Fibroblast of skin of abdomen (primary cell): ENCODE data around the gene SYT9. TPM values are rescaled to one million over a fixed set of nuclear protein-coding genes. Genes with fewer than 3 reads are reported as not detected.

Source experiments
- DNase-seq: peaks from one replicate; pipeline ENCODE4 v3.0.0-alpha.2; 2013
- polyA plus RNA-seq, 2 experiments: library from polyadenylated mRNA; unstranded; fragments of 120-200 nt; gene quantifications; one replicate each; pipeline ENCODE4 v1.2.1, GENCODE V29; 2013; ENCODE audit not compliant: insufficient read length in 2 of 2

Gene SYT9
- polyA plus RNA-seq (2013, experiment 1 of 2; ENCODE audit: insufficient read length), result not detected
- polyA plus RNA-seq (2013, experiment 2 of 2; ENCODE audit: insufficient read length), result not detected

DNA sequence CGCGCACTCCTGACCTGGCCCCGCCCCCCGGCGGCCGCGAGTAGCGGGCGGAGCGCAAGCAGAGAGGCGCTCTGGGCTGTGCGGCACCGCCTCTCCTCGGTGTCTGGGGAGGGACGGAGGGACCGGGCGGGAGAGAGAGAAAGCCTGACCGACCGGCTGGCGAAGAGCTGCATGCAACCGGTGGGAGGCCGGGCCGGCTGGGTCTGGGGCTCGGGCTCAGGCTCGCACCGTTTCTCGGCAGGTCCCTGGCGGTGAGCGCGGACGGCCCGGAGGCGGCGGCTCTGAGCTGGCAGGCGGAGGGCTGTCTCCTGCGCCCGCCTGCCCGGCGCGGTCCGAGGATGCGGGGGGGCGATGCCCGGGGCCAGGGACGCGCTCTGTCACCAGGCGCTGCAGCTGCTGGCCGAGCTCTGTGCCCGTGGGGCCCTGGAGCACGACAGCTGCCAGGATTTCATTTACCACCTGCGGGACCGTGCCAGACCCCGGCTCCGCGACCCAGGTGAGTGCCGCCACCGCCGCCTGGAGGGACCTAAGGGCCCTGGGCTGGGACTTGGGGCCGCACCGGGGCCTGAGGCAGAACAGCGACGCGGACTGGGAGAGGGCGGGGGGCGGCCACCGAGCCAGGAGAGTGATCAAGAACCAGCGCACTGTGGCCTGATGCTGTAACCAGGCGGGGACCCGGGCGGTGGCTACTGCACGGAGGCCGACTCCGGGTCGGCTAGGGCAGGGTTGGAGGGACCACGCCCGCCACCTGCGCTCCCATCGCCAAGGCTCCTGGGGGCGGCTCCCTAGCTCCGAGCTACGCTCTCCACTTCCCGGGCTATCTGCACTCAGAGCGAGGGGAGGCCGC is at the start of gene SYT9:
TSS of gene SYT9 (plus strand) at position 69 of the 847 bp plus-strand sequence. CDS start at position 352, 283 bp downstream.
- DNase-seq, result peak; percentile 18

- DNase-seq, result no peak
Measured at GRCh38 chr11:7202412-7202811, 49.3 kb upstream of the SYT9 start.

- peak; percentile 84 for DNase-seq
Measured at GRCh38 chr11:7204778-7205177, 46.9 kb upstream of the SYT9 start.

GRCh38 chr11:7208391-7208790 is 43.3 kb upstream of the SYT9 start:
- no peak for DNase-seq

DNA sequence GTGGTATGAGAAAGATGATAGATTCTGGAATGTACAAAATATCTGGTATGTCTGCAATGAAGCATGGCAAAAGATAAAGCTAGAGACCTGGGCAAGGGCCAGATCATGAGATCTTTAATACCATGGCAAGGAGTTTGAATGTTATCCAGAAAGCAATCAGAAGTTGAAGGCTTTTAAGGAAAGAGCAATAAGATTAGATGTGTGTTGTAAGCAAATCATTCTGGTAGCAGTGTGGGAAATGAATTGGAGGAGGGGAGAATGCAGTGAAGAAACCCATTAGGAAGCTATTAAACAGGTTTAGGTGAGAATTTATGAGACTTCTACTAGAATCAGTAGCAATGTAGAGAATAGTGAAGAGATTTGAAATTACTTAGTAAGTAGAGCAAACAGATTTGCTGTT is 32.2 kb upstream of the SYT9 start:
- no peak for DNase-seq

DNA sequence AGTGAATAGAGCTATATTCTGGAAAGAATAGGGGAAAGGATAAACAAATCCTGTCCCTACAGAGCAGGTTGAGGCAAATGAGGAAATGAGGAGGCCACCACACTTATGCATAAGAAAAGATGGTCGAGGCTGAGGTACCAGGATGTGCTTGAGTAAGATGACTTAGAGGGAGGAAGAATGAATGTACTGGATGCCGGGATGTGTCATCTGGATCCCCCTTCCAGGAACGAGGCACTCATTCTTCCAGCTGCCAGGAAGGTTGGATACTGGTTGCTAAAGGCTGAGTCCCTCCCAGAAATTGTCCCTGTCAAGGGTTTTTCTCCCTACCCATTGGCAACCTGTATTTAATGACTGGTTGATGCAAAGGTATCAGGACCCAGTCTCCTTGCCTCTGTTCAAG is 31.1 kb upstream of the SYT9 start:
- DNase-seq, result no peak

DNA sequence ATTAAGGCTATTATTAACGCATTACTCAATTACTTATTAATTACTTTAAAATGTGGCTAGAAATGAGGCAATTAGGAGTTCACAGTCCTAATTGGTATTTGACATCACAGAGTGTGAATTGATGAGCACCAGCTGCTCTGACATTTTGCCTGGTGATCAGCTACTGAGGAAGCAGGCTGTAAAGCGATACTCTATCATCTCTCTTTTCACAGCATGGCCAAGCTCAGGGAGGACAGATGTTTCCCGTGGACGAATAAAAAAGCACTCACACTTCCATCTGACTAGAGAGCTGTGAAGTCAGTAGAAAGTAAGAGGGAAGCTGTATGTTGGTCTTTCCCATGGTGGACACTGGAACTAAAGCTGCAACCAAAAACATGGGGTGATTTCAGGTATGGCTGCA is 29.1 kb upstream of the SYT9 start:
- DNase-seq, result no peak

- DNase-seq, result no peak
Measured at GRCh38 chr11:7239877-7240276, 11.8 kb upstream of the SYT9 start.

DNA sequence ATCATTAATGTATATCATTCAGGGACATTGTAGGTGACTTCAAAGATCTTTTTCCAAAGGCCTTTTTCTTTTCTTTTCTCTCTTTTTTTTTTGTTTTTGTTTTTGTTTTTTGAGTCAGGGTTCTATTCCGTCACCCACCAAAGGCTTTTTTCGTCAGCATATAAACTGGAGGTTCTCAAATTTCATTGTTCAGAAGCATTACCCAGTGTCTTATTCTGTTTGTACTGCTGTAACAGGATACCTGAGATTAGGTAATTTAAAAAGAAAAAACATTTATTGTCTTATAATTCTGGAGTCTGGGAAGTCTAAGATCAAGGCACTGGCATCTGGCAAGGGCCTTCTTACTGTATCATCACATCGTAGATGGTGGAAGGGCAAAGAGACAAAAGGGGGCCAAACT is 6.4 kb upstream of the SYT9 start:
- DNase-seq, result no peak

GRCh38 chr11:7246179-7246578 is 5.5 kb upstream of the SYT9 start:
- no peak for DNase-seq

DNA sequence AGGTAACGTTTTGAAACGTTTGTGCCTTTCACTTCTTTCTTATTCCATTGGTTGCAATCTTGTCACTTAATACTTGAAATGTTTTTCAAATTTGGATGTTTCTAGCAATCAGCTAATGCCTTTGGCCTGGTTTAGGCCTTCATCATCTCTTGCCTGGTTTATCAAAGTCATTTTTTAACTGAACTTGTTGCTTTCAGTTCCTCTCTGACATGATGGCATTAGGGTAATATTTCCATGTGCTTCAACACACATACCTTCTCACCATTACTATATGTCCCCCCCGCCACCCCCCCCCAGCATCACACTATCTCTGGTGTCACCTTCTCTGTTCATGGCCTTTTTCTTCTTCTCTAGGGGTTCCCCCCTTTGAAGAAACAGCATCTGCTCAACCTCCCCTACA is 1.5 kb upstream of the SYT9 start:
- no peak for DNase-seq

DNA sequence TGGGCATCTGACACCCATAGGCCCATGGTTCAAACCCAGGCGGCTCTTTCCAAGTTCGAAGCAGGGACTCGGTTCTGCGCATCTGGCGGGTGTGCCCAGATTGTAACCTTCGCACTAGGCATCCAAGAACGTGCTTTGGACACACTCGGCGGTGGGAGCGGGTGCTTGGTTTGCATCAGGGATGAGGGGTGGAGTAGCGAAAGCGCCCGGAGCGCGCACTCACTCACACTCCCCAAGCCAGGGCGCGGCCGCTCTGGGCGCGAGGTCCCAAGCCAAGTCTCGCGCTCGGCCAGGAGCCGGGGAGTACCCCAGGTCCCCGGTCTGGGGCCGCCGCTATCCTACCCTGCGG is 243 bp upstream of the SYT9 start:
- DNase-seq, result no peak

- no peak for DNase-seq
Measured at GRCh38 chr11:7252683-7253213, 1.0 kb downstream of the SYT9 start.

DNA sequence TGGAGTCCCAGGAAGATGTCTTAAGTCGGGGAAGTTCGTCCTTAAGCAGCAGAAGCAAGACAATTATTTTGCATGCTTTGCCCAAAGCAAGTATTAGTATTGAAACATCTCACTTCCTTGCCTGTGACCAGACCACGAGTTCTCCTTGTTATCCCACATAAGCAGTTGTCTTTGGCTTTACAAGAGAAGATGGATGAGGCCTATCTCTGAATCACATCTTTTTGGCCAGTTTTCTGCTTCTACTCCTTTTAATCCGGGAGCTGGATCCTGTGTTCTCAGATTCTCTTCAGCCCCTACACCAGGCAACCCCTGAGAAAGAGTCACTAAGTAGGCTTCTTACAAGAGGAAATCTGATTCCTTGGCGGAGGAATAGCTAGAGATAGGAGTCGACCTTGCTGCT is 2.1 kb downstream of the SYT9 start:
- DNase-seq, result no peak

- DNase-seq, result no peak
Measured at GRCh38 chr11:7254731-7255291, 3.1 kb downstream of the SYT9 start.

DNA sequence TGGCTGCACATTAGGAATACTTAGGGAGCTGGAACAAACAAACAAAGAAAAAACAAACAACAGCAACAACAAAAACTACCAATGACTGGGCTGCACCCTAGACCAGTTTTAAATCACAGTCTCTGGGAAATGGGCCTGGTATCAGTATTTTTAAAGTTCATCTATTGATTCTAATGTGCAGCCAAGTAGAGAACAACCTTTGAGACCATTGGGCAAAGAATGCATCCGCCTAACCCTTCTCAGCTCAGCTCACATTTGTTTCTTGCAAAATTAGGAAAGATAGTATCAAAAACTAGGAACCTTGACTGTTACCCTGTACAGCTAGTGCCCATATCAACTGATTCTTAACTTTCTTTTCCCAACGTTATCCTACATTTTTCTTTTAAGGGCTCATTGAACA is 5.2 kb downstream of the SYT9 start:
- DNase-seq, result no peak

DNA sequence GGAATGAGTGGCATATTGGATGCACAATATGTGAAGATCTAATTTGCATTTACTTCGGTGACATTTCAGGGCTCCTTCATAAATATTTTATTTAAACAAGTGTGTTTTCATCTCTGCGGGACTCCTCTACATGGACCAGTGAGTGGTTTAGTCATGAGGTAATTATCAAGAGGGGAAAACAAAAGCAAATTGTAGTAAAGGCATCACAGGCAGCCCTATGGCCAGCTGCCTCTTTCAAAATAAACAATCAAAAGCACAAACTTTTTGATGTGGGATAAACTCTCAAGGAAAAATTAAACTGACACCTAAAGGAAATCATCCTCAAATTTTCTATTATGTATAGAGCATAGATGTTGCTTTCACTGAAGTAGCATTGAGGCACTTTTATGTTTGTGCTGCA is 6.0 kb downstream of the SYT9 start:
- DNase-seq, result no peak

DNA sequence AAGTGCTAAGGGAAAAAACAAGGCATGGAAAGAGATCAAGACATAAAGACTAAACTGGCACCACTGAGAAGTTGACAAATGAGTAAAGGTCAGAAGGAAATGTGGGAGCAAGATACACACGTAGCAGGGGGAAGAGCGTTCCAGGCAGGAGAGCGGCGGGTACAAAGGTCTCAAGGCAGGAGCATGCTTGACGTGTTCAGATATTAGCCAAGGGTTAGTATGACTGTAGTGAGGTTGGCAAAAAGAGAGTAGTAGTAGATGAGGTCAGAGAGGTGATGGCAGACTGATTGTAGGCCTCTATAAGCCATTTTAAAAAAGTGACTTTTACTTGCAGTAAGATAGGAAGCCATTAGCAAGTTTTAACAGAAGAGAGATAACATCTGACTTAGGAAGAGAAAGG is 9.9 kb downstream of the SYT9 start:
- no peak for DNase-seq

GRCh38 chr11:7262672-7263071 is 11.0 kb downstream of the SYT9 start:
- DNase-seq, result no peak

DNA sequence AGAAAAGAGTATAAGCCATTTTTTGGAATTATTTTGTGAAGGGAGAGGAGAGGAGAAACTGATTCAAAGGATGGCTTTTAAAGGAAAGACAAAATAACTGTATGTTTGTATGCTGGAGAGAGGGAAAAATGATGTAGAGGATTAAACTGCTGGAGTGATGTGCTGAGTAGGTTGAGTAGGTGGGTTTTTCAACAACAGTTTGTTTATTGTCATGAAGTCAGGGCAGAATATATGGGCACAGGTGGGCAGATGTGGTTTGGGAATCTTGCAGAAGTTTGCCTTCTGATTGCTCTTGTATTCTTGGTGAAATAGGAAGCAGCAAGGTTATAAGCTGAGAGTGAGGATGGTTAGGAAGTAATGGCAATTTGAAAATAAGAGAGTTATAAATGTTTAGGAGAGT is 12.1 kb downstream of the SYT9 start:
- no peak for DNase-seq

DNA sequence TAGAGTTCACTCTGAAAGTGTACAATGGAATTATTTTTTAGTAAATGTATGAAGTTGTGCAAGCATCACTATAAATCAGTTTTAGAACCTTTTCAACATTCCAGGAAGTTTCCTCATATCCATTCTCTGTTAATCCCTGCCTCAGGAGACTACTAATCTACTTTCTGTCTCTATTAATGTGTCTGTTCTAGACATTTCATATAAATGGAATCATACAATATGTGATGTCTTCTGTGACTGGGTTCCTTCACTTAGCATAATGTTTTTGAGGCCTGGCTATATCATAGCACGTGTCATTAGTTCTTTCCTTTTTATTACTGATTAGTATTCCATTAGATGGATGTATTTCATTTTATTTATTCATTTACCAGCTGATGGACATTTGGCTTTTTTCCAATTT is 17.1 kb downstream of the SYT9 start:
- DNase-seq, result no peak

DNA sequence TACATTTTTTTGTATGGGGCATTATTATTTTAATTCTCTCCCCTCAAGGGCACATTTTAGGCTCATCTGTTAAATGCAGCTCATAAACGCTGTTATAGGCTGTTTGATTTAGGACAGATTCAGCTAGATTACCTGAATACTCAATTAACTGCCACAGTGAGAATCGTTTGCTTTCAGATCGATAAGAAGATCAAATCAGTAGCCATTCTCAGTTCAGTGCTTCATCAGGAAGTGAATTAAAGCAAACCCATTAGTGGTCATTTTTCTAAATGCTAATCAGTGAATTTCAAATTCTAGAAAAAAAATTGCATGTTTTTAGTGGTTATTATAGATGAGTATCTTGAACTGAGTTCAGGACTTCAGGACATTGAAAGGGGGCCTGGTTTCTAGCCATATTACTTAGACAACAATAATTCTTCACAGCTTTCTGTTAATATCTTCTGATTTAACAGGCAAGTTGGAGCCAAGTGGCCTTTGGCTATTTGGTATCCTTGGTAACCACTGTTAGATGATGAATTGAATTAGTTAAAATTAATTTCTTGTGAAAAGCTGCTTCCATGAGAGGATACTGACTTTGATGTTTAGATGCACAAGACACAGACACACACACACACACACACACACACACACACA is 18.6 kb downstream of the SYT9 start:
- DNase-seq, result no peak

DNA sequence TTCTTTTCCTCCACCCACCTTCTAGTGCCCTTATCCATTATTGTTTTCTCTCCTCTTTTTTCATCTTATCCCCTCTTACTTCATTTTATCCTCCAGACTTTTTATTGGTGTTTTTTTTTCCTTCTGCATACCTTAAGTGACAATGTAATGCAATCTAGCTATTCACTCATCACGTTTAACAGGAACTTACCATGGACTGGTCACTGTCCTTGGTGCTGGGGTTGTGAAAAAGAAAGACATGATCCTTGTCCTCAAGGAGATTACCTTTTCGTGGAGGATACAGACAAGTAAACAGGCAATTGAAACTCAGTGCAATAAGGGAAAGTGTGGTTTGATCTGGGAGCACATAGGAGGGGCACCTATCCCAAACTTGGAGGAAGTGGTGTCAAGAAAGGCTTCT is 20.7 kb downstream of the SYT9 start:
- DNase-seq, result no peak

GRCh38 chr11:7275133-7275532 is 23.4 kb downstream of the SYT9 start:
- no peak for DNase-seq
